HG03025 (cell line): Measurements from ENCODE around the gene LAMP5.

Experiments used
- ATAC-seq: cut with Tn5 transposase; IDR thresholded peaks from one replicate; pipeline ENCODE4 v1.9.1; 2021; ENCODE audit warnings: mild to moderate bottlenecking, moderate library complexity; ENCODE audit not compliant: unreplicated experiment, low FRiP score

LAMP5 gene

GRCh38 chr20:9514461-9515213 is at the start of gene LAMP5:
Gene LAMP5 (plus strand): TSS chr20:9514590. CDS start chr20:9514853, 263 bp downstream.
- ATAC-seq, result no peak

- no peak for ATAC-seq
Observed at GRCh38 chr20:9467995-9468394, 46.4 kb upstream of the LAMP5 start.

GRCh38 chr20:9474835-9475415 is 39.5 kb upstream of the LAMP5 start:
- no peak for ATAC-seq

- no peak for ATAC-seq
Observed at GRCh38 chr20:9475456-9475855, 38.9 kb upstream of the LAMP5 start.

GRCh38 chr20:9476174-9476573 is 38.2 kb upstream of the LAMP5 start:
- no peak for ATAC-seq

- ATAC-seq, result no peak
Observed at GRCh38 chr20:9476637-9477036, 37.8 kb upstream of the LAMP5 start.

- no peak for ATAC-seq
Observed at GRCh38 chr20:9478771-9479170, 35.6 kb upstream of the LAMP5 start.

GRCh38 chr20:9480066-9480465 is 34.3 kb upstream of the LAMP5 start:
- no peak for ATAC-seq

GRCh38 chr20:9482180-9482579 is 32.2 kb upstream of the LAMP5 start:
- ATAC-seq, result no peak

GRCh38 chr20:9483131-9483530 is 31.3 kb upstream of the LAMP5 start:
- no peak for ATAC-seq

GRCh38 chr20:9485614-9486340 is 28.6 kb upstream of the LAMP5 start:
- ATAC-seq, result no peak

GRCh38 chr20:9487231-9487630 is 27.2 kb upstream of the LAMP5 start:
- ATAC-seq, result no peak

- no peak for ATAC-seq
Observed at GRCh38 chr20:9488063-9488462, 26.3 kb upstream of the LAMP5 start.

GRCh38 chr20:9490161-9490560 is 24.2 kb upstream of the LAMP5 start:
- no peak for ATAC-seq

- ATAC-seq, result no peak
Observed at GRCh38 chr20:9490631-9491030, 23.8 kb upstream of the LAMP5 start.

- ATAC-seq, result no peak
Observed at GRCh38 chr20:9491324-9491723, 23.1 kb upstream of the LAMP5 start.

- ATAC-seq, result no peak
Observed at GRCh38 chr20:9492067-9492466, 22.3 kb upstream of the LAMP5 start.

GRCh38 chr20:9493803-9494202 is 20.6 kb upstream of the LAMP5 start:
- no peak for ATAC-seq

GRCh38 chr20:9495701-9496100 is 18.7 kb upstream of the LAMP5 start:
- no peak for ATAC-seq

- ATAC-seq, result no peak
Observed at GRCh38 chr20:9496155-9496554, 18.2 kb upstream of the LAMP5 start.

- ATAC-seq, result no peak
Observed at GRCh38 chr20:9498322-9498721, 16.1 kb upstream of the LAMP5 start.
